Left renal pelvis (tissue), 4 donors: ENCODE measurements around the gene ZNF618. TPM values are rescaled to one million over a fixed set of nuclear protein-coding genes. Genes with fewer than 3 reads are reported as not detected.
A peak's percentile ranks its signal among the peaks of the same experiment; 100 is the strongest.
"Not testable (repeated sequence)": the region's sequence is repeated elsewhere in the genome, so short reads cannot be mapped to it uniquely, and the experiment has no call there.

Source experiments
- DNase-seq, 4 donors: peaks; one replicate each; pipeline ENCODE4 v3.0.0-alpha.2; 2013; ENCODE audit warnings: low read depth in 4 of 4, low spot score in 3 of 4
- polyA plus RNA-seq, 4 donors: library from polyadenylated mRNA; unstranded; fragments of 120-200 nt; gene quantifications; one replicate each; pipeline ENCODE4 v1.2.1, GENCODE V29; 2013; ENCODE audit not compliant: insufficient read length in 4 of 4

Gene ZNF618
- polyA plus RNA-seq, 4 donors = 29.8 to 42.8 (median 39.4) TPM

- no peak for DNase-seq
These were observed 200.4 kb downstream of the ZNF618 start for GRCh38 chr9:114076237-114077161.

GRCh38 chr9:114077162-114077837 lies 201.2 kb downstream of the ZNF618 start:
- DNase-seq = no peak

- no peak for DNase-seq
These were observed 202.1 kb downstream of the ZNF618 start, which contains the start of gene AMBP for GRCh38 chr9:114078021-114078780. TSS of gene AMBP (minus strand) at chr9:114078300. CDS start at chr9:114078209, 91 bp downstream.

GRCh38 chr9:114078781-114079156 lies 202.7 kb downstream of the ZNF618 start:
- DNase-seq = no peak

- no peak for DNase-seq
These were observed 204.2 kb downstream of the ZNF618 start for GRCh38 chr9:114080195-114080772.

GRCh38 chr9:114080773-114081440 lies 204.8 kb downstream of the ZNF618 start:
- DNase-seq = peak in 2 of 4 donors; percentile 58 to 62

GRCh38 chr9:114081441-114082016 lies 205.4 kb downstream of the ZNF618 start:
- no peak for DNase-seq

- DNase-seq = peak; percentile 75 to 89 (median 86)
These were observed 206.1 kb downstream of the ZNF618 start for GRCh38 chr9:114082017-114082762.

GRCh38 chr9:114082763-114083412 lies 206.8 kb downstream of the ZNF618 start:
- not testable (repeated sequence) for DNase-seq

- DNase-seq = no peak
These were observed 207.6 kb downstream of the ZNF618 start for GRCh38 chr9:114083666-114084065.

- DNase-seq = no peak
These were observed 208.4 kb downstream of the ZNF618 start for GRCh38 chr9:114084282-114085073.

- DNase-seq = no peak
These were observed 209.3 kb downstream of the ZNF618 start for GRCh38 chr9:114085387-114085789.

GRCh38 chr9:114086009-114086408 lies 209.9 kb downstream of the ZNF618 start:
- no peak for DNase-seq

- DNase-seq = no peak
These were observed 210.5 kb downstream of the ZNF618 start for GRCh38 chr9:114086607-114087006.

- DNase-seq = no peak
These were observed 211.6 kb downstream of the ZNF618 start for GRCh38 chr9:114087721-114088120.

- no peak for DNase-seq
These were observed 212.6 kb downstream of the ZNF618 start for GRCh38 chr9:114088571-114089170.

- DNase-seq = no peak
These were observed 213.2 kb downstream of the ZNF618 start for GRCh38 chr9:114089206-114089840.
